NCI-H774 (cell line): ENCODE data around the gene ADGRB3.
A peak's percentile ranks its signal among the peaks of the same experiment; 100 is the strongest.
"Not testable (repeated sequence)": the region's sequence is repeated elsewhere in the genome, so short reads cannot be mapped to it uniquely, and the experiment has no call there.

Experiments used
- DNase-seq: peaks from one replicate; lab custom pipeline; 2025; lab: John Stamatoyannopoulos, UW

ADGRB3 gene

DNA sequence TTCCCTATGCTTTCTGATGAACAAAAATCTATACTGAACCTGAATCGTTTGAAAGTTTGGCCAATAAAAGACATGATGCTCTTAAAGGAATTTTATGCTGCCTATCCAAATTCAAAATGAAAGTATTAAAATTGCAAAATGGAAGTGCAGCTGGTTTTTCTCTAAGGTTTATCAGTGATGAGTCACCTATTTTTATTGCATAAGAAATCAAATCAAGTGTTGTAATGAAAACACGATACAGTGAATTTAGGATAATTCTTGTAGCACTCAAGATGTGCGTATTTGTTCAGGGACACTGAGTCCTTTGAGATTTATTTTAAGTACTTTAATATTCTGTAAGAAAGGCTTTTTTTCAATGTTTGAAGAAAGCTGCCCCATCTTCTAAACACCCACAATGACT lies 409.5 kb downstream of the ADGRB3 start:
- DNase-seq = no peak

GRCh38 chr6:69059413-69059812 lies 424.3 kb downstream of the ADGRB3 start:
- no peak for DNase-seq

DNA sequence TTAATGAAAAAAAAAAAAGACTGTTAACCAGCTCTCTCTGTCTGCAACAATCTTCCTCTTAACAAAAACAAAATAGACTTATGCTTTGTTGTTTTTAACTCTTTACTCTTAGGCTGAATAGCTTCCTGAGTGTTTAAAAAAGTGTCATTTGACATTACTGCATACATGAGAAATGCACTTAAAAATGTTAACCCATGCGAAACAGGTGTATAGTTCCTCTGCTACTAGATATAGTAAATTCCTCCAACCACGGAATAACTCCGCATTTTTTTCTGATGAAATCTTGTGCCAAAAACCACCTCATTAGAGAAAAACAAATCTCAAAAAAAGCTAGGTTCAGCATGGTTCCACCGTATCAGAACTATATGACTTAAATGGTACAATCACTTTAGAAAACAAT lies 426.0 kb downstream of the ADGRB3 start:
- DNase-seq = no peak

DNA sequence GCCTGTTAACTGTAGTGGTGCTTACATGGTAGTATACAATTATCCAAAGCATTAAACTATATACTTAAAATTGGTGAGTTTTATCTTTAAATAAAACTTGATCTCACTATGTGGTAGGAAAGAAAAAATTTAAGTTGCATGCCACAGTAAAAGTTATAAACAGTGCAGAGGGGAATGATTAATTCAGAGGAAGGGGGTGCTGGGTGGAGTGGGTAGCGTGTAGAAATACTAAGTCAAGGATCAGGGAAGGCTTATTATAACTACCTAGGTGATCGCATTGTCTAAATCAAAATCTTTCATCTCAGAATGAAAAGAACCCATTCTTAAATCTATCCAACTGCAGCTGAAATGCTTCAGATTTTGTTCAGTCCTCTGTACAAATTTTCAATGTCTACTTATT lies 428.3 kb downstream of the ADGRB3 start:
- no peak for DNase-seq

- no peak for DNase-seq
Measured at GRCh38 chr6:69064226-69064625, 429.1 kb downstream of the ADGRB3 start.

GRCh38 chr6:69069881-69070280 lies 434.8 kb downstream of the ADGRB3 start:
- DNase-seq = no peak

DNA sequence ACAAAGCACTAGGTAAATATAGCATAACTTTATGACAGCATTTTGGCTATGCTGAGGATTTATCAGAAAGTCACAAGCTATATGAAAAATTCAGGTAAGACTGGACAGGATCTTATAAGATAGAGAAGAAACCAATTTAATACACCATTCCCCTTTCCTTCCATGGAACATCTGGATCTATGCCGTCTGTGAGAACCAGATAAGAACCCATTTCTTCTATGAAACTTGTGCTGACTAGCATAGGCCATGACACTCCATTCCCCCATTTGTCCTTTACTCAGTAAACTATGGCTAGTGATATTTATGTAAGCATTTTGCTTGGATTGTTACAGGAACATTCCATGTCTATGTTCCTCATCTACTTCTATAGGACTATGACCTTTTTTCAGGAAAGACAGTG lies 437.7 kb downstream of the ADGRB3 start:
- no peak for DNase-seq

- no peak for DNase-seq
Measured at GRCh38 chr6:69084746-69085335, 449.8 kb downstream of the ADGRB3 start.

DNA sequence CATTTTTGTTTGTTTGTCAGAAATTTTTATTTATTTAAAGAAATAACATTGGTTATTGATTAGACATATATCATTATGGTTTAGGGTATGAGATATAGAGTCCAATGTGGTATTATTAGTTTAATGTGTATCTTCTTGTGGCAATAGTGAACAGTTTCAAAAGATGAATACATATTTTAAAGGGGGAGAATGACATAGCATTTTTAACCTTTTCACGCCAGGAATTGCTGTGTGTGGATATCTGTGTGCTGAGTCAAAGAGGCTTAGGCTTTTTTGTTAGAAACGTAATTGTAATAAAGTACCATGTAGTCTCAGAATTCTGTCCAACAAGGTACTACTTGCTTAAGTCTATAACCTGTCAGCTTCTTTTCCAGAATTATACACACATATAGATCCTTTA lies 451.6 kb downstream of the ADGRB3 start:
- no peak for DNase-seq

- DNase-seq = no peak
Measured at GRCh38 chr6:69089539-69089938, 454.5 kb downstream of the ADGRB3 start.

DNA sequence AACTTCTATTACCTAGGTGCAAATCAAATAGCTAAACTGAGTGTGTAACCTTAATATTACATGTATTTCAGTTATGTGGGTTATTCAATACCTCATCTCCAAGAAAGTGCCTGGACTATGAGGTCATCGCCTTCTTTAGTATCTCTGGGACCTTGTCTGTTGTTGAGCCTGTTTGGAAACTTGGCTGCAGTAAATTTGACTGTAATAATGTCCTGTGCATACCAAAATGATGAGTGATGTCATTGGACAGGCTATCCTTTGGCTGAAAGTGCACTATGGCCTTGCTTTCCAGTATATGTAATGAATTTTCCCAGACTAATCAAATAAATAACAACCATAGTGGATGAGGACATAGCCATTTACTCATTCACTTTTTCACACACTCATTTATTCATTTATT lies 455.1 kb downstream of the ADGRB3 start:
- no peak for DNase-seq

- DNase-seq = no peak
Measured at GRCh38 chr6:69096681-69097080, 461.6 kb downstream of the ADGRB3 start.

DNA sequence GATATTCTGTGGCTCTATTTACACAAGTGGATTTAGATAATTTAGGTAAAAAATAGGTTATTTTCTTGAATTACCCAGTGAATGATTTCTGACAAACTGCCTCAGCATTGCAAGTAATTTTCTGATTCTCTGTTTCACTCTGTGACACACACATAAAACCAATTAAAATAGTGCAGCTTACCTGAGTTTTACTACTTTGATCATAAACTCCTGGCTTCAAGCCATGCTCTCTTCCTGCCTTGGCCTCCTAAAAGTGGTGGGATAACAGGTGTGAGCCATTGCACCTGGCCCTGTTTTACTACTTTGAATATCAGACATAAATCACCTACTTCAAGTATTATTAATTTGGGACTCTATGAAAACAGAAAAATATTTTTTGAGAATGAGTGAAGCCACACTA lies 462.9 kb downstream of the ADGRB3 start:
- no peak for DNase-seq

DNA sequence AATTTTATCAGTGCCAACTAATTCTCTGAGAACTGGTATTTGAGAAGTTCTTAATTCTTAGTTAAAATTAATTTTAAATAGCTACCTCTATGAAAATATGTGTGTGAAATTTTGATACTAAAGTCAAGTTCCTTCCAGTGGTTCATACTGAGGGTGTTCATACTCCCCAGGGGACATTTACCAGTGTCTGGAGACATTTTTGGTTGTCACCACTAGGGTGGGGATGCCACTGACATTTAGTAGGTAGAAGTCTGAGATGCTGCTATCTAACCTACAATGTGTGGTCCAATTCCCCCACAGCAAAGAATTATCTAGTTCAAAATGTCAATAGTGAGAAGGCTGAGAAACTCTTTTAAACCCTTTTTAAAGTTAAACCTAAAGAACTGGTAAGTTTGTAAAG lies 463.8 kb downstream of the ADGRB3 start:
- DNase-seq = no peak

GRCh38 chr6:69100772-69101171 lies 465.7 kb downstream of the ADGRB3 start:
- DNase-seq = no peak

DNA sequence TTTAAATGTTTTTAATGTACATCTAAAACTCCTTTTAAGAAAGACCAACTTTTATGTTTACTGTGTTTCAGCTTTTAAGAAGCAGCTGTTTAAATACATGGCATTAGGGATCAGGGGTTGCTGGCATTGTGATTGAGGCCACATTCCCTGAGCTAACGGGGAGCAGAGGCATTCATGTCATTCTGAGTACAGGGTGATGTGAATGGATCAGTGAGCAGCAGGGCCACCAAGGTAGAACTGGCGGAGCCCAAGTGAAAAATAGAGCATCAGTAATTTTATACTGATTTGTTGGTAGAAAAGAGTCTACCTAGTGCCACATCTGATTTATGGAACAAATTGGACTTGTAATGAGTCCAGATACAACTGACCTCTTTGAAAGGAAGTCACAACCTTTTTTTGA lies 467.3 kb downstream of the ADGRB3 start:
- DNase-seq = no peak

- DNase-seq = no peak
Measured at GRCh38 chr6:69105288-69105687, 470.2 kb downstream of the ADGRB3 start.

DNA sequence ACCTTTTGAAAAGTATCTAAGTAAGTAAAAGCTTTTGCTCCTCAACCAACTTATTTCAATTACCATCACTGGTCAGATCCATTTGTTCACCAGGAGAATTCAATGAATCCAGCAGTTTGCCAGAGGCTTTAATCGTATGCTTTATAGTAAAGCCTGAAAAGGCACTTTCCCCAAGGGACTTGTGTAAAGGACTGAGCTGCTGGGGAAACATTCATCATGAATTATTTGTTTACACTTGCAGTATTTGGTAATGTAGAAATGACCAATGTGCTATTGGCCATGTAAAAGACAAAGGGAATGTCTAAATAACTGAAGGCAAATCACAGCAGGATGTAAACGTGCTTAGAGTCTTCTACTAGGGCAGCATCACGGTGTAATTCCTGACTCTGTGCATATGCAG lies 471.4 kb downstream of the ADGRB3 start:
- peak; percentile 29 for DNase-seq

DNA sequence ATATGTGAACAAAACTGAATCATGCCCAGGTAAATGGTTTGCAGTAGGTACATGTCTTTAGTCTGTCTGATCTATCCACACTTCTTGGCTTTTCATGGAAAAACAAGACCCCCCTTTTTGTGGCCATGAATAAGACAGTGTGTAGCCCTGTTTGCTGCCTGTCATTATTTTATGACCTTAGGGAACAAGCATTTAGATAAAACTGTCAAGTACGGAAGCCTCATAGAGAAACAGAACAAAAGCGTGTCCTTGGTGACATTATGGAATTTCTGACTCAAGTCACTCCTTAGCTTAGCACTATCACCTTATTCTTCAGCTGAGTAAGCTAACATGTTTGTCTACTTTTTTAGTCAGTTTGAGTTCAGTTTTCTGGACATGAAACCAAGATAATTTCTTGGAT lies 476.2 kb downstream of the ADGRB3 start:
- DNase-seq = no peak

GRCh38 chr6:69116658-69117057 lies 481.6 kb downstream of the ADGRB3 start:
- DNase-seq = no peak

DNA sequence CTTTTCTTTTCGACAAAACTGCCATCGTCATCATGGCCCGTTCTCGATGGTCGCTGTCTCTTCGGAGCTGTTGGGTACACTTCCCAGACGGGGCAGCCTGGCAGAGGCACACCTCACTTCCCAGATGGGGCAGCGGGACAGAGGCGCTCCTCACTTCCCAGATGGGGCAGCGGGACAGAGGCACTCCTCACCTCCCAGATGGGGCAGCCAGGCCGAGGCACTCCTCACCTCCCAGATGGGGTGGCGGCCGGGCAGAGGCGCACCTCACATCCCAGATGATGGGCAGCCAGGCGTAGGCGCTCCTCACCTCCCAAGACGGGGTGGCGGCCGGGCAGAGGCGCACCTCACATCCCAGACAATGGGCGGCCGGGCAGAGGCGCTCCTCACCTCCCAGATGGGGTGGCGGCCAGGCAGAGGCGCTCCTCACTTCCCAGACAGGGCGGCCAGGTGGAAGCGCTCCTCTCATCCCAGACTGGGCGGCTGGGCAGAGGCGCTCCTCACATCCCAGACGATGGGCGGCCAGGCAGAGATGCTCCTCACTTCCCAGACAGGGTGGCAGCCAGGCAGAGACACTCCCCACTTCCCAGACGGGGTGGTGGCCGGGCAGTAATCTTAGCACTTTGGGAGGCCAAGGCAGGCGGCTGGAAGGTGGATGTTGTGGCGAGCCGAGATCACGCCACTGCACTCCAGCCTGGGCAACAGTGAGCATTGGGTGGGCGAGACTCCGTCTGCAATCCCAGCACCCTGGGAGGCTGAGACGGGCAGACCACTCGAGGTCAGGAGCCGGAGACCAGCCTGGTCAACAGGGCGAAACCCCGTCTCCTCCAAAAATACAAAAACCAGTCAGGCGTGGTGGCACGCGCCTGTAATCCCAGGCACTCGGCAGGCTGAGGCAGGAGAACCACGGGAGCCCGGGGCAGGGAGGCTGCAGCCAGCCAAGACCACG lies 486.7 kb downstream of the ADGRB3 start:
- not testable (repeated sequence) for DNase-seq

DNA sequence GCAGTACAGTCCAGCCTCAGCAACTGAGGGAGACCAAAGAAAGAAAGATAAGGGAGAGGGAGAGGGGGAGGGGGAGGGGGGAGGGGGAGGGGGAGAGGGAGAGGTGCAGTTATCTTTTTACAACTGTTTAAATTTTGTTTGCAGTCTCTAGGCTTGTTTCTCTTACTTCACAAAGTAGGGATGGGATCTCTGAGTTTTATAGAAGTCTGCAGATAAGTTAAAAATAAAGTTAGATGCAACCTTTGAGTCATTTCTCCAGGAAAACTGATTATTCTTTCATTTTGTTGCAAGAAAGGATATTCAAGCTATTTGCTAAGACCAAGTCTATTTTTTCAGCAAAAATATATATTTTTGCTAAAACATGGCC lies 487.3 kb downstream of the ADGRB3 start:
- no peak for DNase-seq

GRCh38 chr6:69128411-69128810 lies 493.3 kb downstream of the ADGRB3 start:
- DNase-seq = no peak

DNA sequence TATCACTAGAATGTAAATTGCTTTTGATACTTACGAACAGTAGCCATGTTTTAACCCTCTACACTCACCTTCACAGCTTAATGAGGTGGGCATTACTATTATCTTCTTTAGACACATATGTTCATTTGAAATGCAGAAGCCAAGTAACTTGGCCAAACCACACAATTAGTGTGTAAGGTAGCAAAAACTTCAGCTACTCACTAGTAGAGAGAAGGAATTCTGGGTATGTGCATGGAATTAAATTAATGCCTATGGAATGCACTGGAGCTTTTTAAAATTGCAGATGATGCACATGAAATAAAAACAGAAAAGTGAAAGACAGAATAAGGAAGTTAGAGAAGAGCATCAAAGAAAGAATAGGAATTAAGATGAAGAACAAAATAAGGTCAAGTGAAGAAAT lies 494.0 kb downstream of the ADGRB3 start:
- no peak for DNase-seq
